Ascending aorta (tissue), 2 donors: ENCODE results near the gene CAMTA1. TPM values are rescaled to one million over a fixed set of nuclear protein-coding genes. Genes with fewer than 3 reads are reported as not detected.
A peak's percentile ranks its signal among the peaks of the same experiment; 100 is the strongest.

ENCODE experiments used
- DNase-seq, 2 donors: peaks; one replicate each; pipeline ENCODE4 v3.0.0-alpha.2; 2019; ENCODE audit warnings: low spot score in 2 of 2
- H3K27ac ChIP-seq, 2 donors: fragments of 200-600 bp; sonication (generic); one replicate each; pipeline ENCODE4 v1.5.1; 2016 to 2017; ENCODE audit warnings: mild to moderate bottlenecking in 1 of 2
- H3K27me3 ChIP-seq: fragments of 200-600 bp; sonication (generic); one replicate; pipeline ENCODE4 v1.5.1; 2017
- H3K36me3 ChIP-seq, 2 donors: fragments of 200-600 bp; sonication (generic); one replicate each; pipeline ENCODE4 v1.5.1; 2016
- H3K4me1 ChIP-seq, 2 donors: fragments of 200-600 bp; sonication (generic); one replicate each; pipeline ENCODE4 v1.5.1; 2016 to 2017; ENCODE audit warnings: mild to moderate bottlenecking in 1 of 2
- H3K4me3 ChIP-seq, 2 donors: fragments of 200-600 bp; sonication (generic); one replicate each; pipeline ENCODE4 v1.5.1; 2016 to 2017; ENCODE audit warnings: mild to moderate bottlenecking in 1 of 2
- H3K9me3 ChIP-seq, 2 donors: fragments of 200-600 bp; sonication (generic); one replicate each; pipeline ENCODE4 v1.5.1; 2016
- intact Hi-C: fragments of 100-400 bp; cut with DNase I; formaldehyde crosslinking; loops from one replicate; pipeline ENCODE4 v1.15.1; 2023
- total RNA-seq: library from RNA; depleted of rRNA; stranded (reverse); fragments of >200 nt; gene quantifications from one replicate; pipeline ENCODE4 v1.1.0, GENCODE V29; 2016
- TF ChIP-seq, protein P1 (sequence below), 3 experiments: fragments of 200-600 bp in 2 of 3; fragments of 450-650 bp in 1 of 3; sonication (generic) in 2 of 3; IDR thresholded peaks; one replicate each; pipeline ENCODE4 v1.5.1; 2016 to 2019; ENCODE audit warnings: antibody characterized with exemption in 3 of 3, mild to moderate bottlenecking in 1 of 3, moderate library complexity in 1 of 3

CAMTA1 gene
- total RNA-seq, 1 donor from 2014 or later, result 53.3 TPM

DNA sequence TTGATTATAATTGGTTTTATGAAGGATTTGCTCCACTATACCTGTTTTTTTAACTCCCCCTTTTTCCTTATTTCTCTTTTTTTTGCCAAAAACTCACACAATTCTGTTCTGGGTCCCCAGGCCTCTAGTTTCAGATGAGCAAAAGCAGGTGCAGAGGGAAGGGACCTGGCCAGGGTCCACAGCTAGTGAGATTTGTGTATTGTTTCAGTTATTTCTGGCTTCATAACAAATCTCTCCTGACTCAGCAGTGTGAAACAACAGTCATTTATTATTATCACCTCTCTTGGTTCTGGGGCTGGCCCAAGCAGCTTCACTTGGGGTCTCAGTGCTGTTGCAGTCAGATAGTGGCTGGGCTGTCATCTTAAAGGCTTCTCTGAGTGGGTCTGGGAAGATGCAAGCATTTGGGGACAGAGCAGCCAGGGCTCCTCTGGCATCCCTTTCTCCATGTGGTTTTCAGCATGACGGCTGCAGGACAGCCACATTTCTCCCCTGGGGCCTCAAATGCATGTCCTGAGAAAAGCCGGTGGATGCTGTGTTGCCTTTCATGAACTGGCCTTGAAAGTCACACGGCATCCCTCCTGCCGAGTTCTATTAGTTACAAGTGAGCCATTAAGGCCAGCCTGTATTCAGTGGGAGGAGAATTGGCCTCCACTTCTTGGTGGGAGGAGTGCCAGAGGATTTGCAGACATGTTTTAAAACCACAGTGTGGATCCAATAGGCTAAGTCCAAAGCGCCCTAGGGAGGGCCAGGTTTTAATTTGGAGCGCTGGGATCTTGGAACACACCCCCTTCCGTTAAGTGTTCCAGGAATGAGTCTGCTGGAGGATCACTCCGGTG, 137.1 kb downstream of the CAMTA1 start:
- no peak overlapping the region for H3K4me3 ChIP-seq

DNA sequence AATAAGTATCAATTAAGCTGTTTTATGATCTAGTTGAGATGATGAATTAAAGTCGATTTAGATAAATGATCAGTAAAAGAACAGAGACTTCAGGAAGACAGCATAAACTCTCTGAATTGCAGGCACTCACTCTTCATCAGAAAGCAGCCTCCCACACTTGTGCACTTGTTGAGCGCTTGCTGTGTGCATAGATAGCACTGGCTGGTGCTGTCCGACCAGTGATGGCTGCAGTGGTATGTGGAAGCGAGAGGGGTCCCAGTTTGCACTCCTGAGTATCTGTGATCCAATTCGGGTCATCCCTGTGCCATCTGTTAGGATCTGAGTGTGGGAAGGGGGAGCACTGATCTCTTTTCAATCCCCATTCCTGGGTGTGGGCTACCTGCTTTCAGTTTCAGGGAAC, 137.8 kb downstream of the CAMTA1 start:
- no peaks in the 10 kb centered on the region for H3K9me3 ChIP-seq
- intact Hi-C loops, result loop anchor here (5.0 kb wide), 1 partner anchor 136 kb away; the partner anchor contains the start of gene CAMTA1
- peak in 1 of 2 donors; percentile 40 for DNase-seq
- H3K4me3 ChIP-seq, result no peak overlapping the region
- H3K27me3 ChIP-seq, result no peaks in the 10 kb centered on the region
- TF ChIP-seq, protein P1, sequence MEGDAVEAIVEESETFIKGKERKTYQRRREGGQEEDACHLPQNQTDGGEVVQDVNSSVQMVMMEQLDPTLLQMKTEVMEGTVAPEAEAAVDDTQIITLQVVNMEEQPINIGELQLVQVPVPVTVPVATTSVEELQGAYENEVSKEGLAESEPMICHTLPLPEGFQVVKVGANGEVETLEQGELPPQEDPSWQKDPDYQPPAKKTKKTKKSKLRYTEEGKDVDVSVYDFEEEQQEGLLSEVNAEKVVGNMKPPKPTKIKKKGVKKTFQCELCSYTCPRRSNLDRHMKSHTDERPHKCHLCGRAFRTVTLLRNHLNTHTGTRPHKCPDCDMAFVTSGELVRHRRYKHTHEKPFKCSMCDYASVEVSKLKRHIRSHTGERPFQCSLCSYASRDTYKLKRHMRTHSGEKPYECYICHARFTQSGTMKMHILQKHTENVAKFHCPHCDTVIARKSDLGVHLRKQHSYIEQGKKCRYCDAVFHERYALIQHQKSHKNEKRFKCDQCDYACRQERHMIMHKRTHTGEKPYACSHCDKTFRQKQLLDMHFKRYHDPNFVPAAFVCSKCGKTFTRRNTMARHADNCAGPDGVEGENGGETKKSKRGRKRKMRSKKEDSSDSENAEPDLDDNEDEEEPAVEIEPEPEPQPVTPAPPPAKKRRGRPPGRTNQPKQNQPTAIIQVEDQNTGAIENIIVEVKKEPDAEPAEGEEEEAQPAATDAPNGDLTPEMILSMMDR (IDR thresholded peaks at IDR 0.05), result no peak
- no peaks in the 10 kb centered on the region for H3K36me3 ChIP-seq
- H3K27ac ChIP-seq, result peak overlapping the region; percentile 83 to 87
- H3K4me1 ChIP-seq, result peaks cover 13 to 32% of the 10 kb centered on the region in 2 donors

More for the DNA sequence above, 137.1 kb downstream of the CAMTA1 start:
- H3K36me3 ChIP-seq, result no peaks in the 10 kb centered on the region
- H3K4me1 ChIP-seq, result peaks cover 13 to 32% of the 10 kb centered on the region in 2 donors
- H3K27me3 ChIP-seq, result no peaks in the 10 kb centered on the region
- peak overlapping the region; percentile 39 to 87 for H3K27ac ChIP-seq
- H3K9me3 ChIP-seq, result no peaks in the 10 kb centered on the region
- intact Hi-C loops, result loop anchor here (5.0 kb wide), 1 partner anchor 135 kb away; the partner anchor contains the start of gene CAMTA1
- TF ChIP-seq, protein P1 (IDR thresholded peaks at IDR 0.05), result no peak
- DNase-seq, result peak; percentile 48 to 91

DNA sequence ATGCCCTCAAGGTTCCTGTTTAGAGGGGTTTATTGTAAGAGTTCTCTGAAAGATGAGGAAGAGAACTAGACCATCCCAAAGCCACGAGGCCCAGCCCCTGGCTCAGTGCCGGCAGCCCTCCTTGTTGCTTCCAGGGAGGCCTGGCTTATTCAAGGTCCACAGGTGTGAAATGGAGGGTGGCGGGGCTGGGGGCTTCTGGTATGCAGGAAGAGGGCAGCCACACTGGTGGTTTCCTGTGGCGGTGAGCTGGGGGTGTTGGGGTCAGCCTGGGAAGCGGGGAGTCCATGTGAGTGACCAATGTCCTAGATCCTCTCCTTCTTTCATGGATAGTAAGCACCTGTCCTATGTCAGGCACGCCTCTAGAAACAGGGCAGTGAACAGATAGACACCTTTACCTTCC, 138.2 kb downstream of the CAMTA1 start:
- DNase-seq, result peak in 1 of 2 donors; percentile 57
- H3K27ac ChIP-seq, result peak overlapping the region; percentile 83 to 87

DNA sequence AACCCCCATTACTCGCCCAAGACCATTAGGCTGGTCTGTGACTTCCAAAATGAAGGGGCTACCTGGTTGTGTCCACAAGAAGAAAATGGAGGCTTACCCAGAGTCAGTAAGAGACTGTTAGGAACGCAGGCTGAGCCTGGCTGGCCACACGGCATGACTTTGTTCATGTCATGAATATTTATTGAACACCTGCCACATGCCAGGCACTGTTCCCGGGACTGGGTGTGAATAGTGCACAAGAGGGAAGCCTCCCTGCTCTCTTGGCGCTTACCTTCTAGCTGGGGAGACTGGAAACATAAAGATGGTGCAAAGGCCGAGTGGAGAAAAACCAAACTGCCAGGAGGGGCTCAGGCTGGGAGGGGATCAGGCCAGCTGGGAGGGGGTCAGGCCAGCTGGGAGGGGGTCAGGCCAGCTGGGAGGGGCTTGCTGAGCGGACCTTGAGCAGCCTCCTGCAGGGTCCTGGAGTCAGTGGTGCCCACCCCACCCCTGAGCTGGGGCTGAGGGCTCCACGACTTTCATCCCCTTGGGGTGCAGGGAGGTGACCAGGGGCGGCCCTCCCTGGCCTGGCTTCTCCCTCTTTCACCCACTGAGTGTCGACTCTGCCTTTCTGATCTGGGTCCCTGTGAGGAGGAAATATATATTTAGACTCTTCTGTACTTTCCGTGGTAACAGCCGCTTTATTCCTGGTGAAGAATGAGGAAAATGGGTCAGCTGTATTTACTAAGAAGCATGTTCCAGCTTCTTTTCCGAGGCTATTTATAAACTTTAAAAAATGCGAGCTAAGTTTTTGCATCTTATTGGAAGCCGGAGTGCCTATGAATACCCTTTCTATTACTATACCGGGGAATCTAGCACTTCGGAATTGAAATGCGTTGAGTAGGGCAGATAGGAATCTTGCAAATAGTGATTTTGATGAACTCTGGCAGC, 139.0 kb downstream of the CAMTA1 start:
- peak in 1 of 2 donors; percentile 61 for DNase-seq
- Histone ChIP-seq H3K27ac (peak overlapping the region; percentile 83 to 87), H3K9me3 (no peaks in the 10 kb centered on the region), H3K4me1 (peaks cover 13 to 27% of the 10 kb centered on the region in 2 donors), H3K36me3 (no peaks in the 10 kb centered on the region), H3K4me3 (peak overlapping the region in 1 of 2 donors; percentile 11), H3K27me3 (no peaks in the 10 kb centered on the region)
- TF ChIP-seq, protein P1 (IDR thresholded peaks at IDR 0.05), result no peak
- intact Hi-C loops, result loop anchor here (5.0 kb wide), 1 partner anchor 137 kb away; the partner anchor contains the start of gene CAMTA1

More for the DNA sequence above, 138.2 kb downstream of the CAMTA1 start:
- Histone ChIP-seq H3K36me3 (no peaks in the 10 kb centered on the region), H3K9me3 (no peaks in the 10 kb centered on the region), H3K4me1 (peaks cover 13 to 30% of the 10 kb centered on the region in 2 donors), H3K27me3 (no peaks in the 10 kb centered on the region), H3K4me3 (no peak overlapping the region)
- intact Hi-C loops, result loop anchor here (5.0 kb wide), 1 partner anchor 136 kb away; the partner anchor contains the start of gene CAMTA1
- TF ChIP-seq, protein P1 (IDR thresholded peaks at IDR 0.05), result no peak

DNA sequence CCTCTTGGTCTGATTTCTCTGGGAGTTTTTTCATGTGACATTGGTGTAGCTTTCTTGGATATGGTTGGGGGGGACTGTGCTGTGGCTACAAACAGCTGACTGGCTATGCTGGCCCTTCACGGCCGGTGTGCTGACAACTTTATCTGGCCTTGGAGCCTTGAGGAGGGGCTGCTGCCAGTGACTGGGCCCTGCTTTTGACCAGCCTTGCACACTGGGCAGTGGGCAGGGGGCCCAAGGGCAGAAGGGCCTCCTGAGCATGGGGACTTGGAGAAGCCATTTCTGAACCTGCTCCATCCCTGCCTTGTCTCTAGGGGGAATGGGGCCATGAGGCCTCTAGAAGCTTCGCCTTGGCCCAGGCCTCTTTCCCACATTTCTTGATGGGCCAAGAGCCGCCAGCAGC, 139.6 kb downstream of the CAMTA1 start:
- H3K27ac ChIP-seq, result peak overlapping the region; percentile 83 to 87
- no peaks in the 10 kb centered on the region for H3K36me3 ChIP-seq
- intact Hi-C loops, result loop anchor here (5.0 kb wide), 1 partner anchor 138 kb away; the partner anchor contains the start of gene CAMTA1

More for the DNA sequence above, 139.6 kb downstream of the CAMTA1 start:
- TF ChIP-seq, protein P1 (IDR thresholded peaks at IDR 0.05), result no peak
- Histone ChIP-seq H3K4me3 (peak overlapping the region in 1 of 2 donors; percentile 11), H3K4me1 (peaks cover 13 to 27% of the 10 kb centered on the region in 2 donors), H3K27me3 (no peaks in the 10 kb centered on the region), H3K9me3 (no peaks in the 10 kb centered on the region)
- peak in 1 of 2 donors; percentile 55 for DNase-seq
